Smooth muscle cell (in vitro differentiated cells): ENCODE measurements around the gene TMEM218. TPM values are rescaled to one million over a fixed set of nuclear protein-coding genes. Genes with fewer than 3 reads are reported as not detected.

ENCODE experiments used
- DNase-seq: peaks from one replicate; lab custom pipeline; 2025; ENCODE audit not compliant: unreplicated experiment; lab: John Stamatoyannopoulos, UW
- H2AFZ ChIP-seq: fragments of 200-600 bp; sonication (generic); 2 replicates; pipeline ENCODE4 v1.6.0; 2016; ENCODE audit warnings: antibody characterized with exemption, low read depth, mild to moderate bottlenecking
- H3F3A ChIP-seq: fragments of 200-600 bp; sonication (generic); 2 replicates; pipeline ENCODE4 v1.6.0; 2017; ENCODE audit warnings: antibody characterized with exemption, low read depth
- H3K27ac ChIP-seq: fragments of 200-600 bp; sonication (generic); 2 replicates; pipeline ENCODE4 v1.5.1; 2016; ENCODE audit warnings: low read depth, mild to moderate bottlenecking
- H3K27me3 ChIP-seq: fragments of 200-600 bp; sonication (generic); 2 replicates; pipeline ENCODE4 v1.6.1; 2016; ENCODE audit warnings: low read depth, mild to moderate bottlenecking
- H3K36me3 ChIP-seq: fragments of 200-600 bp; sonication (generic); 2 replicates; pipeline ENCODE4 v1.5.1; 2016; ENCODE audit warnings: low read depth
- H3K4me1 ChIP-seq: fragments of 200-600 bp; sonication (generic); 2 replicates; pipeline ENCODE4 v1.5.1; 2016; ENCODE audit warnings: low read depth
- H3K4me2 ChIP-seq: fragments of 200-600 bp; sonication (generic); 2 replicates; pipeline ENCODE4 v1.6.0; 2016; ENCODE audit warnings: mild to moderate bottlenecking
- H3K4me3 ChIP-seq: fragments of 200-600 bp; sonication (generic); 2 replicates; pipeline ENCODE4 v1.5.1; 2016; ENCODE audit warnings: mild to moderate bottlenecking
- H3K79me2 ChIP-seq: fragments of 200-600 bp; sonication (generic); 2 replicates; pipeline ENCODE4 v1.6.0; 2016; ENCODE audit warnings: low read depth, mild to moderate bottlenecking
- H3K9ac ChIP-seq: fragments of 200-600 bp; sonication (generic); 2 replicates; pipeline ENCODE4 v1.6.0; 2016; ENCODE audit warnings: low read depth
- H3K9me3 ChIP-seq: fragments of 200-600 bp; sonication (generic); replicated peaks from 2 replicates; pipeline ENCODE4 v1.5.1; 2016; ENCODE audit warnings: low read depth
- H4K20me1 ChIP-seq: fragments of 200-600 bp; sonication (generic); 2 replicates; pipeline ENCODE4 v1.6.0; 2016; ENCODE audit warnings: low read depth
- CTCF ChIP-seq: fragments of 200-600 bp; sonication (generic); IDR thresholded peaks from 2 replicates; pipeline ENCODE4 v1.5.1; 2017; ENCODE audit warnings: borderline replicate concordance, mild to moderate bottlenecking, antibody characterized with exemption; ENCODE audit not compliant: insufficient read depth, poor library complexity, severe bottlenecking
- WGBS: methylation state at CpG from one replicate; pipeline ENCODE4 v1.1.7; 2016; ENCODE audit warnings: low lambda C conversion rate; 5-methylcytosine and 5-hydroxymethylcytosine counted together
- polyA plus RNA-seq: library from polyadenylated mRNA; unstranded; fragments of >200 nt; fragmentation: Nextera tagmentation; extraction: Ambion mirVana; gene quantifications from 2 replicates; pipeline ENCODE4 v1.2.1, GENCODE V29; 2016
- total RNA-seq: library from RNA; depleted of rRNA; stranded (reverse); fragments of >200 nt; gene quantifications from 2 replicates; pipeline ENCODE4 v1.2.3, GENCODE V29; 2014

Gene TMEM218
- total and polyA plus RNA-seq, 2 experiments from 2014 or later = 22.1 to 30.7 TPM

DNA sequence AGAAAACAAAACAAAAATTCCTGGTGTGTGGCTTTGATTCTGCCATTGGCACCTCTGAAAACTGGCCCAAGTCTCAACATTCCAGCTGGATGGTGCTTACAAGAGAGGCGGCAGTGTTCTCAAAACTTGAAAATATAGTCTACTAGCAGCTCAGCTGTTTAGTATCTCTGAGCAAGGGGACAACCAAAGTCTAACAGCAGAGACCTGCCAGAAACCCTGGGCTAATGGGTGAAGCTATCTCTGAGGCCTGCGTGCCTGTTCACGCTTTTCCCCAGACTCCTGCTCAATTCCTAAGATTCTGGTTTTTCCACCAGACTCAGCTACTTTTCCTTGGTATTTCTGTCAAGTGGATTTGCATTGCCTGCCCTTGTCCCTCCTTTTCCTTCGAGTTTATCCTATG, 17.9 kb downstream of the TMEM218 start:
- WGBS = 84% methylated on average over 4 of the region's 4 CpGs
- no peak for DNase-seq
- H2AFZ ChIP-seq = no peak overlapping the region
- H3K4me3 ChIP-seq = no peak overlapping the region
- no peaks in the 10 kb centered on the region for H3F3A ChIP-seq
- peaks cover 7% of the 10 kb centered on the region for H3K36me3 ChIP-seq
- H3K9me3 ChIP-seq = no peaks in the 10 kb centered on the region
- TF ChIP-seq CTCF = no peak
- H3K4me2 ChIP-seq = no peak overlapping the region
- H3K9ac ChIP-seq = no peak overlapping the region
- H3K27me3 ChIP-seq = no peaks in the 10 kb centered on the region
- H3K79me2 ChIP-seq = no peaks in the 10 kb centered on the region
- H3K4me1 ChIP-seq = peaks cover 22% of the 10 kb centered on the region
- H3K27ac ChIP-seq = no peak overlapping the region
- H4K20me1 ChIP-seq = no peaks in the 10 kb centered on the region

GRCh38 chr11:125092669-125093068, 18.8 kb downstream of the TMEM218 start:
- Histone ChIP-seq H3K27me3 (no peaks in the 10 kb centered on the region), H3K79me2 (no peaks in the 10 kb centered on the region), H3K4me1 (peaks cover 22% of the 10 kb centered on the region), H2AFZ (no peak overlapping the region), H3F3A (no peaks in the 10 kb centered on the region), H3K27ac (peak overlapping the region; percentile 86), H3K36me3 (peaks cover 7% of the 10 kb centered on the region), H3K4me3 (no peak overlapping the region), H3K9ac (no peak overlapping the region), H3K4me2 (no peak overlapping the region), H4K20me1 (no peaks in the 10 kb centered on the region), H3K9me3 (no peaks in the 10 kb centered on the region)
- DNase-seq = no peak
- no peak for TF ChIP-seq CTCF
- 91% methylated on average over 6 of the region's 6 CpGs for WGBS

GRCh38 chr11:125091877-125092664, 19.4 kb downstream of the TMEM218 start:
- no peak for TF ChIP-seq CTCF
- H2AFZ ChIP-seq = no peak overlapping the region

More at GRCh38 chr11:125091877-125092664, 19.4 kb downstream of the TMEM218 start:
- 82% methylated on average over 6 of the region's 6 CpGs for WGBS
- Histone ChIP-seq H3F3A (no peaks in the 10 kb centered on the region), H3K4me1 (peaks cover 22% of the 10 kb centered on the region), H3K27me3 (no peaks in the 10 kb centered on the region), H3K79me2 (no peaks in the 10 kb centered on the region), H3K4me2 (peak overlapping the region; percentile 66), H4K20me1 (no peaks in the 10 kb centered on the region), H3K36me3 (peaks cover under 1% of the 10 kb centered on the region), H3K27ac (peak overlapping the region; percentile 86), H3K9ac (peak overlapping the region; percentile 44), H3K9me3 (no peaks in the 10 kb centered on the region), H3K4me3 (no peak overlapping the region)
- no peak for DNase-seq
